Measurements from ENCODE around the gene PAX9. TPM values are rescaled to one million over a fixed set of nuclear protein-coding genes. Genes with fewer than 3 reads are reported as not detected.

PAX9 gene
- total RNA-seq, 2 experiments from 2014 or later = not detected

GRCh38 chr14:36659822-36660735, 1.6 kb upstream of the PAX9 start:
- Mint-ChIP-seq H3K36me3 (ENCODE audit: low read depth) (no peaks in the 10 kb centered on the region), H3K27ac (no peak overlapping the region), H3K27me3 (peaks cover 99% of the 10 kb centered on the region), H3K4me1 (ENCODE audit: low read depth) (peaks cover 68% of the 10 kb centered on the region), H3K4me3 (peak overlapping the region; percentile 45), H3K9me3 (no peaks in the 10 kb centered on the region)
- intact Hi-C loops (cut with DNase I, micrococcal nuclease) = no loop called here
- no peak overlapping the region for H3K4me3 ChIP-seq (ENCODE audit: low read length)
- H3K9me3 ChIP-seq (ENCODE audit: control insufficient read depth in 1 of 2, insufficient read depth in 1 of 2, low read length in 2 of 2) = peaks cover 2 to 83% of the 10 kb centered on the region in 2 experiments
- no peak for TF ChIP-seq CTCF (IDR thresholded peaks at IDR 0.05)
- no peaks in the 10 kb centered on the region for H3K36me3 ChIP-seq (ENCODE audit: insufficient read depth, low read length)
- peaks cover 58% of the 10 kb centered on the region for H3K4me1 ChIP-seq (ENCODE audit: insufficient read depth, low read length)
- H3K27ac ChIP-seq (ENCODE audit: low read depth in 1 of 2, low read length in 2 of 2) = no peak overlapping the region
- ATAC-seq (ENCODE audit: poor library complexity) = no peak
- H3K27me3 ChIP-seq (ENCODE audit: control insufficient read depth in 1 of 2, insufficient read depth in 2 of 2, low read length in 2 of 2) = peaks cover 100% of the 10 kb centered on the region in 2 experiments
- ChIA-PET CTCF (no interaction called here), POLR2A (no interaction called here)
- no peak for DNase-seq

- ChIA-PET POLR2A (no interaction called here), CTCF (no interaction called here)
- Mint-ChIP-seq H3K9me3 (no peaks in the 10 kb centered on the region), H3K27me3 (peaks cover 99% of the 10 kb centered on the region), H3K36me3 (ENCODE audit: low read depth) (no peaks in the 10 kb centered on the region), H3K27ac (no peak overlapping the region), H3K4me3 (peak overlapping the region; percentile 45), H3K4me1 (ENCODE audit: low read depth) (peaks cover 67% of the 10 kb centered on the region)
- Histone ChIP-seq H3K9me3 (ENCODE audit: control insufficient read depth in 1 of 2, insufficient read depth in 1 of 2, low read length in 2 of 2) (peaks cover 0 to 76% of the 10 kb centered on the region in 2 experiments), H3K4me1 (ENCODE audit: insufficient read depth, low read length) (peaks cover 51% of the 10 kb centered on the region), H3K27me3 (ENCODE audit: control insufficient read depth in 1 of 2, insufficient read depth in 2 of 2, low read length in 2 of 2) (peaks cover 93 to 100% of the 10 kb centered on the region in 2 experiments), H3K36me3 (ENCODE audit: insufficient read depth, low read length) (no peaks in the 10 kb centered on the region), H3K27ac (ENCODE audit: low read depth in 1 of 2, low read length in 2 of 2) (no peak overlapping the region), H3K4me3 (ENCODE audit: low read length) (no peak overlapping the region)
- TF ChIP-seq CTCF (IDR thresholded peaks at IDR 0.05) = no peak
- no peak for ATAC-seq (ENCODE audit: poor library complexity)
- no peak for DNase-seq
- intact Hi-C loops (cut with DNase I, micrococcal nuclease) = no loop called here
Measured at GRCh38 chr14:36660736-36661505, 739 bp upstream of the PAX9 start.

- Mint-ChIP-seq H3K27me3 (peaks cover 91% of the 10 kb centered on the region), H3K4me1 (ENCODE audit: low read depth) (peaks cover 55% of the 10 kb centered on the region), H3K27ac (no peak overlapping the region), H3K9me3 (no peaks in the 10 kb centered on the region), H3K36me3 (ENCODE audit: low read depth) (no peaks in the 10 kb centered on the region), H3K4me3 (peak overlapping the region; percentile 42)
- ChIA-PET CTCF (no interaction called here), POLR2A (no interaction called here)
- no peak for TF ChIP-seq CTCF (IDR thresholded peaks at IDR 0.05)
- DNase-seq (no peak), ATAC-seq (ENCODE audit: poor library complexity) (no peak)
- H3K36me3 ChIP-seq (ENCODE audit: insufficient read depth, low read length) = no peaks in the 10 kb centered on the region
- intact Hi-C loops (cut with DNase I, micrococcal nuclease) = no loop called here
- peaks cover 89 to 100% of the 10 kb centered on the region in 2 experiments for H3K27me3 ChIP-seq (ENCODE audit: control insufficient read depth in 1 of 2, insufficient read depth in 2 of 2, low read length in 2 of 2)
- H3K27ac ChIP-seq (ENCODE audit: low read depth in 1 of 2, low read length in 2 of 2) = no peak overlapping the region
- H3K4me3 ChIP-seq (ENCODE audit: low read length) = no peak overlapping the region
- H3K4me1 ChIP-seq (ENCODE audit: insufficient read depth, low read length) = peaks cover 46% of the 10 kb centered on the region
- peaks cover 0 to 75% of the 10 kb centered on the region in 2 experiments for H3K9me3 ChIP-seq (ENCODE audit: control insufficient read depth in 1 of 2, insufficient read depth in 1 of 2, low read length in 2 of 2)
Measured at GRCh38 chr14:36662258-36662542, 540 bp downstream of the PAX9 start.

Measured in CD4-positive, alpha-beta T cell (primary cell).